ENCODE results near the gene EXOC6B.

The EXOC6B gene

GRCh38 chr2:72326759-72327158 lies 499.1 kb downstream of the EXOC6B start:
- DNase-seq: no peak
- Mint-ChIP-seq H3K9me3 (no peaks in the 10 kb centered on the region), H3K27ac (no peak overlapping the region), H3K4me3 (no peak overlapping the region), H3K27me3 (no peaks in the 10 kb centered on the region), H3K4me1 (no peaks in the 10 kb centered on the region), H3K36me3 (no peaks in the 10 kb centered on the region)
- CTCF ChIA-PET: no interaction called here

DNA sequence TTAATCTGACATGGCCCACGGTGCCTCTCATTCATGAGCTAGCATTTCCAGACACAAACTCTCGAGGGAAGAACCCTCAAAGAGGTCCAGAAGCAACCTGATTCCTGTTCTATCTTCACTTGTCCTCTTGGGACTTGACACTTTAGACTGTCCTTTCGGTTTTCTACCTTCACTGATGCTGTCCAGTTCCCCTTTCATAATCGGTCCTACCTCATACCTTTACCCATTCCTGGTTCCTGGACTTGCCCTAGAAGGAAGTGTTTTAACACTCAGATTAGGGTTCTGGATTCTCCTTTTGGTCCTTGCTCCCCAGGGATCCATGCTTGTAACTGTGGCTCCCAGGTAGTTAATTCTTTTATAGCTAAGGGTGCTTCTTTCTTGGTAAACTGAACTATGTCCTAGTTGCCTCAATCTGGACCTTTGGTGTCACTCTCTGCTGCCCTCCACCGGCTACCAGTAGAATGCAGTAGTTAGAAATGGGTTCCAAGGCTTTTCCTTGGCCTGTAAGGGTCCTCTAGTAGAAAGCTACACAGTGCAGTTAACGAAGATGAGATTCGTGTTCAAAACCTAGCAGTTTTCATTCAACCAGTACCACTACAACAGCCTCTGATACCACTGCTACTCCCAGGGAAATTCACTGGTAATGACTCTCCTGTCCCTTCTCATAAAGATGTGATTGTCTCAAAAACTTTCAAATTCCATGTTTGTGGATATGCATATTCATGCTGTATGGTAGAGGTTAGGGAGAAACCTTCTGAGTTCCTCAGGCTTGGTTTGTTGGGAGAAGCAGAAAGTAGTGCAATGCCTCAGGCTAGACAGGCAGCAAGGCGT lies 500.0 kb downstream of the EXOC6B start:
- CTCF ChIA-PET: interaction anchor here (1.0 kb wide), 1 partner anchor 9 kb away, joined by 3 read pairs; no protein-coding TSS in a partner anchor
- H3K4me1 Mint-ChIP-seq: no peaks in the 10 kb centered on the region
- H3K9me3 Mint-ChIP-seq: no peaks in the 10 kb centered on the region
- no peak overlapping the region for H3K27ac Mint-ChIP-seq
- H3K27me3 Mint-ChIP-seq: no peaks in the 10 kb centered on the region
- DNase-seq: peak; percentile 22
- no peak overlapping the region for H3K4me3 Mint-ChIP-seq
- no peaks in the 10 kb centered on the region for H3K36me3 Mint-ChIP-seq

- no peaks in the 10 kb centered on the region for H3K36me3 Mint-ChIP-seq
- no peak for DNase-seq
- no peak overlapping the region for H3K4me3 Mint-ChIP-seq
- CTCF ChIA-PET: interaction anchor here (0.7 kb wide), 1 partner anchor 9 kb away, joined by 3 read pairs; no protein-coding TSS in a partner anchor
- H3K4me1 Mint-ChIP-seq: no peaks in the 10 kb centered on the region
- no peaks in the 10 kb centered on the region for H3K9me3 Mint-ChIP-seq
- no peak overlapping the region for H3K27ac Mint-ChIP-seq
- no peaks in the 10 kb centered on the region for H3K27me3 Mint-ChIP-seq
Measured at GRCh38 chr2:72316774-72317173, 509.1 kb downstream of the EXOC6B start.

- DNase-seq: no peak
- no peaks in the 10 kb centered on the region for H3K27me3 Mint-ChIP-seq
- no peak overlapping the region for H3K27ac Mint-ChIP-seq
- H3K36me3 Mint-ChIP-seq: no peaks in the 10 kb centered on the region
- no peaks in the 10 kb centered on the region for H3K4me1 Mint-ChIP-seq
- H3K9me3 Mint-ChIP-seq: peaks cover 4% of the 10 kb centered on the region
- CTCF ChIA-PET: interaction anchor here (1.0 kb wide), 1 partner anchor 376 kb away, joined by 3 read pairs; no protein-coding TSS in a partner anchor
- no peak overlapping the region for H3K4me3 Mint-ChIP-seq
Measured at GRCh38 chr2:72300147-72300684, 525.6 kb downstream of the EXOC6B start.

- Mint-ChIP-seq H3K27me3 (no peaks in the 10 kb centered on the region), H3K27ac (no peak overlapping the region), H3K4me1 (no peaks in the 10 kb centered on the region), H3K9me3 (no peaks in the 10 kb centered on the region), H3K36me3 (no peaks in the 10 kb centered on the region), H3K4me3 (no peak overlapping the region)
- DNase-seq: no peak
- CTCF ChIA-PET: no interaction called here
Measured at GRCh38 chr2:72293620-72294019, 532.2 kb downstream of the EXOC6B start.

DNA sequence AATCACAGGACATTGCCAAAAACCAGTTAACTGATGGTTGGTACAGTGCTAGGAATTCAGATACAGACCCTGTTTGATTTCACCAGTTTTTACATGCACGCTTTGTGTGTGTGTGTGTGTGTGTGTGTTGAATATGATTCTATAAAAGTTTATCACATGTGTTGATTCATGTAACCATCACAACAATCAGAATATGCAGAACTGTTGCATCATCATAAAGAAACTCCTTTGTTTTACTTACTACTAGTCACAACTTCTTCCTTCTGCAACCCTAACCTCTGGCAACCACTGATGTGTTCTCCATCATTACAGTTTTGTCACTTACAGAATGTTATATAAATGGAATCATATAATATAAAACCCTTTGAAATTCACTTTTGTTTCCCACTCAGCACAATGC lies 533.4 kb downstream of the EXOC6B start:
- Mint-ChIP-seq H3K9me3 (no peaks in the 10 kb centered on the region), H3K36me3 (no peaks in the 10 kb centered on the region), H3K27me3 (no peaks in the 10 kb centered on the region), H3K27ac (no peak overlapping the region), H3K4me1 (no peaks in the 10 kb centered on the region), H3K4me3 (no peak overlapping the region)
- CTCF ChIA-PET: no interaction called here
- DNase-seq: no peak

DNA sequence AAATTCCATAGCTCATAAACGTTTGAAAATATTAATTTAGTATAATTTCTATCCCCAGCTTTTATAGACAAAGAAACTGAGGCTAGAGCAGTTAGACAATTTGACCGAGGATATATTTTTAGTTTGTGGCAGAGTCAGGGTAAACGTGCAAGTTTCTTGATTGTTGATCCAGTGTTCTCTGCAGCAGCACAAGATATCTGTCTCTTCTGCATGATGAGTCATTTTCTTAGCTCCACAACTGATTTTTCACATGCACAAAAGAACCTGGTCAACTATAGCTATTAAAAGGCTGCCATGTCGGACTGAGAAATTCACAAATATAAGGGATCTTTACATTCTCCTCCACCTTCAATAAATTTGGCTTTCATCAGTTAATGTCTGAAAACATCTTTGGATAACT lies 534.8 kb downstream of the EXOC6B start:
- CTCF ChIA-PET: no interaction called here
- Mint-ChIP-seq H3K36me3 (no peaks in the 10 kb centered on the region), H3K4me1 (no peaks in the 10 kb centered on the region), H3K4me3 (no peak overlapping the region), H3K27me3 (no peaks in the 10 kb centered on the region), H3K9me3 (no peaks in the 10 kb centered on the region), H3K27ac (no peak overlapping the region)
- DNase-seq: no peak

DNA sequence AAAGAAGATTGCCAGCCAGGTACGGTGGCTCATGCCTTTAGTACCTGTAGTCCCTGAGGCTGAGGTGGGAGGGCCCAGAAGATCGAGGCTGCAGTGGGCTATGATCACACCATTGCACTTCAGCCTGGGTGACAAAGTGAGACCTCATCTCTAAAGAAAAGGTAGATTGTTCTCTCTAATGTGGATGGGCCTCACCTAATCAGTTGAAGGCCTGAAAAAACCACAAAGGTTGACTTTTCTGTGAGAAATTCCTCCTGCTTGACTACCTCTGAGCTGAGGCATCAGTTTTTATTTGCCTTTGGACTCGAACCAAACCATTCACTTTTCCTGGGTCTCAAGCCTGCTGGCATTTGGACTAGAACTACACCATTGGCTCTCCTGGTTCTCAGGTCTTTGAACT lies 536.1 kb downstream of the EXOC6B start:
- H3K9me3 Mint-ChIP-seq: no peaks in the 10 kb centered on the region
- CTCF ChIA-PET: no interaction called here

GRCh38 chr2:72289283-72289682 lies 536.5 kb downstream of the EXOC6B start:
- Mint-ChIP-seq H3K9me3 (no peaks in the 10 kb centered on the region), H3K4me1 (no peaks in the 10 kb centered on the region), H3K27ac (no peak overlapping the region), H3K4me3 (no peak overlapping the region), H3K36me3 (no peaks in the 10 kb centered on the region), H3K27me3 (no peaks in the 10 kb centered on the region)
- CTCF ChIA-PET: no interaction called here
- no peak for DNase-seq

More for the DNA sequence above, 536.1 kb downstream of the EXOC6B start:
- Mint-ChIP-seq H3K27me3 (no peaks in the 10 kb centered on the region), H3K4me1 (no peaks in the 10 kb centered on the region), H3K4me3 (no peak overlapping the region), H3K27ac (no peak overlapping the region), H3K36me3 (no peaks in the 10 kb centered on the region)
- DNase-seq: no peak

- DNase-seq: no peak
- no peak overlapping the region for H3K4me3 Mint-ChIP-seq
- no peaks in the 10 kb centered on the region for H3K9me3 Mint-ChIP-seq
- CTCF ChIA-PET: no interaction called here
- no peaks in the 10 kb centered on the region for H3K4me1 Mint-ChIP-seq
- no peaks in the 10 kb centered on the region for H3K36me3 Mint-ChIP-seq
- H3K27ac Mint-ChIP-seq: no peak overlapping the region
- H3K27me3 Mint-ChIP-seq: no peaks in the 10 kb centered on the region
Measured at GRCh38 chr2:72278046-72278445, 547.8 kb downstream of the EXOC6B start.

DNA sequence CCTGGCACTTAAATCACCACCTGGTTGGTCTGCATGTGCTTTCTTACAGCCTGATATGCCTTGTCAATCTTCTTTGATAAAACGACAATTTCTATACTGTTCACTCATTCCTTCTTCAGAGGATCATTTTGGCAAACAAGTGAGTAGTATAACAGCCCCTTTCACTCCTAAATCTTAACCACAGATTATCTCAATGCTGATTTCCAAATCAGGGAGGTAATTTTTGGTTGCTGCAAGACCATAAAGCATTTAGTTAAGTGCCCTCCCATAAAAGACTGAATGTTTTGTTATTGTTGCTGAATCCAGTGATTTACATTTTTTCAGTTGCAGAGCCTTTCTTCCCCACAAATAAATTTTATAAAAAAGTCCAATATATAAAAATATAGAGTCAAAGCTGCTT lies 549.0 kb downstream of the EXOC6B start:
- no peak overlapping the region for H3K27ac Mint-ChIP-seq
- H3K27me3 Mint-ChIP-seq: no peaks in the 10 kb centered on the region
- H3K4me1 Mint-ChIP-seq: no peaks in the 10 kb centered on the region
- H3K36me3 Mint-ChIP-seq: no peaks in the 10 kb centered on the region
- no peaks in the 10 kb centered on the region for H3K9me3 Mint-ChIP-seq
- CTCF ChIA-PET: no interaction called here
- no peak for DNase-seq
- no peak overlapping the region for H3K4me3 Mint-ChIP-seq

GRCh38 chr2:72276356-72276755 lies 549.5 kb downstream of the EXOC6B start:
- Mint-ChIP-seq H3K9me3 (no peaks in the 10 kb centered on the region), H3K36me3 (no peaks in the 10 kb centered on the region), H3K4me1 (no peaks in the 10 kb centered on the region), H3K4me3 (no peak overlapping the region), H3K27ac (no peak overlapping the region), H3K27me3 (no peaks in the 10 kb centered on the region)
- no peak for DNase-seq
- CTCF ChIA-PET: no interaction called here

- Mint-ChIP-seq H3K36me3 (no peaks in the 10 kb centered on the region), H3K9me3 (no peaks in the 10 kb centered on the region), H3K27me3 (no peaks in the 10 kb centered on the region), H3K4me1 (no peaks in the 10 kb centered on the region), H3K4me3 (no peak overlapping the region), H3K27ac (no peak overlapping the region)
- no peak for DNase-seq
- CTCF ChIA-PET: no interaction called here
Measured at GRCh38 chr2:72275084-72275483, 550.7 kb downstream of the EXOC6B start.

DNA sequence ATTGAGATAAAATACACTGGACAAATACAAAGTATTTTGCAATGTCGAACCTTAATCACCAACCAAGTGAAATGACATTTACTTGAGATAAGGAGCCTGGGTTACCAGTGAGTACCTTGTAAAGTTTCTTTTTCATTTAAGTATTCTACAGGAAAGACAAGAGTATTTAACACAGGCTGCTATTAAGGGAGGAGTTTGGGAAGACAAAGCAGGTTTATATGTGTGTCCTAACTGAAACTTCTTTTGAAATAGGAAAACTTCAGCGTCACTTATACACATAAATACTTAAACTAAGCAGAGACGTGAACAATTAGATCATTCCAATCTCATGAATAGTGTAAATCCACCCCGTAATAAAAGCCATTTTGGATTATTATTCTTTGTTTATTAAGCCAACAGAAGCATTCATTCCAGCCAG lies 551.4 kb downstream of the EXOC6B start:
- no peaks in the 10 kb centered on the region for H3K9me3 Mint-ChIP-seq
- DNase-seq: no peak
- H3K36me3 Mint-ChIP-seq: no peaks in the 10 kb centered on the region
- CTCF ChIA-PET: no interaction called here
- no peak overlapping the region for H3K27ac Mint-ChIP-seq
- H3K27me3 Mint-ChIP-seq: no peaks in the 10 kb centered on the region
- H3K4me3 Mint-ChIP-seq: no peak overlapping the region
- H3K4me1 Mint-ChIP-seq: no peaks in the 10 kb centered on the region

- no peak overlapping the region for H3K27ac Mint-ChIP-seq
- no peaks in the 10 kb centered on the region for H3K36me3 Mint-ChIP-seq
- CTCF ChIA-PET: no interaction called here
Measured at GRCh38 chr2:72273384-72273783, 552.4 kb downstream of the EXOC6B start.

More at GRCh38 chr2:72273384-72273783, 552.4 kb downstream of the EXOC6B start:
- no peaks in the 10 kb centered on the region for H3K9me3 Mint-ChIP-seq
- H3K4me3 Mint-ChIP-seq: no peak overlapping the region
- H3K27me3 Mint-ChIP-seq: no peaks in the 10 kb centered on the region
- H3K4me1 Mint-ChIP-seq: no peaks in the 10 kb centered on the region
- DNase-seq: no peak

All from activated naive CD4-positive, alpha-beta T cell treated with anti-CD3 and anti-CD28 coated beads, Interleukin-2, amount 10 ng/mL, durations not matched to agents 7 days and 5 days (primary cell).